ENCODE results near the gene PAK4.

PAK4 gene

DNA sequence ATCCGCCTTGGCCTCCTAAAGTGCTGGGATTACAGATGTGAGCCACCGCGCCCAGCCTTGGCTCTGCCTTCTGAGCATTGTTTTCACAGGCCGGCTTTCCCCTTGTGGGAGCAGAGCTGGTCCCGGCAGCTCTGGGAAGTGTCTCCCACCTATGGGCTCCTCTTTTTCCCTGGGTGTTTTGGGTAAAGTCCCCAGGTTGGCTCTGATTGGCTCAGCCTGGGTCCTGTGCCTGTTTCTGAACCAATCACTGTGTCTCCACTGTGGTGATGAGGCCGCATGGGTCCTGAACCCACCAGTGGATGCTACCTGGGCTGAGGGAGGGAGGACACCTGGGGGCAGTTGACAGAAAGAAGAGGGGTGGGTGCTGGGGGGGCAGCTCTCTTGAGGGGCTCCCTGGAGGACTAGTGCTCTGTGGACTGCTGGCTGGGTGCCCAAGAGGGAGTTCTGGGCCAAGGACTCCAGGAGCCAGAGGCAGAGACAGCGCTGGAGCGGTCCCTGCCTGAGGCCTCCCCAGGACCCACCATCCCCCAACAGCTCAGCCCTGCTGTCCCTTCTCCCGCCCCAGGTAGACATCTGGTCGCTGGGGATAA, 51.6 kb downstream of the PAK4 start:
- H4K20me1 ChIP-seq (ENCODE audit: low read depth, low read length): no peaks in the 10 kb centered on the region
- no peak overlapping the region for H3K4me3 ChIP-seq (ENCODE audit: insufficient read depth, low read length, poor library complexity, severe bottlenecking)
- no peaks in the 10 kb centered on the region for H3K79me2 ChIP-seq (ENCODE audit: insufficient read depth, low read length)
- no peak overlapping the region for H3K4me2 ChIP-seq (ENCODE audit: low read depth, low read length, poor library complexity, severe bottlenecking)
- H3K9ac ChIP-seq (ENCODE audit: low read length): no peak overlapping the region
- TF ChIP-seq, protein P1, sequence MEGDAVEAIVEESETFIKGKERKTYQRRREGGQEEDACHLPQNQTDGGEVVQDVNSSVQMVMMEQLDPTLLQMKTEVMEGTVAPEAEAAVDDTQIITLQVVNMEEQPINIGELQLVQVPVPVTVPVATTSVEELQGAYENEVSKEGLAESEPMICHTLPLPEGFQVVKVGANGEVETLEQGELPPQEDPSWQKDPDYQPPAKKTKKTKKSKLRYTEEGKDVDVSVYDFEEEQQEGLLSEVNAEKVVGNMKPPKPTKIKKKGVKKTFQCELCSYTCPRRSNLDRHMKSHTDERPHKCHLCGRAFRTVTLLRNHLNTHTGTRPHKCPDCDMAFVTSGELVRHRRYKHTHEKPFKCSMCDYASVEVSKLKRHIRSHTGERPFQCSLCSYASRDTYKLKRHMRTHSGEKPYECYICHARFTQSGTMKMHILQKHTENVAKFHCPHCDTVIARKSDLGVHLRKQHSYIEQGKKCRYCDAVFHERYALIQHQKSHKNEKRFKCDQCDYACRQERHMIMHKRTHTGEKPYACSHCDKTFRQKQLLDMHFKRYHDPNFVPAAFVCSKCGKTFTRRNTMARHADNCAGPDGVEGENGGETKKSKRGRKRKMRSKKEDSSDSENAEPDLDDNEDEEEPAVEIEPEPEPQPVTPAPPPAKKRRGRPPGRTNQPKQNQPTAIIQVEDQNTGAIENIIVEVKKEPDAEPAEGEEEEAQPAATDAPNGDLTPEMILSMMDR (IDR thresholded peaks at IDR 0.05; ENCODE audit: insufficient read depth, low read length, poor library complexity, severe bottlenecking): no peak
- no peak for TF ChIP-seq EZH2phosphoT487 (conservative IDR thresholded peaks at IDR 0.05; ENCODE audit: low read length)
- no peak overlapping the region for H3K27ac ChIP-seq (ENCODE audit: low read depth, low read length)
- no peaks in the 10 kb centered on the region for H3K27me3 ChIP-seq (ENCODE audit: low read length)
- no peaks in the 10 kb centered on the region for H3K9me3 ChIP-seq (ENCODE audit: insufficient read depth, low read length)
- H3K36me3 ChIP-seq (ENCODE audit: low read length): no peaks in the 10 kb centered on the region
- H3K9me2 ChIP-seq (replicated peaks; ENCODE audit: insufficient read depth, low read length): no peaks in the 10 kb centered on the region
- H2AFZ ChIP-seq (ENCODE audit: low read depth, low read length, severe bottlenecking): no peak overlapping the region
- H3F3A ChIP-seq (ENCODE audit: insufficient read depth): no peaks in the 10 kb centered on the region

DNA sequence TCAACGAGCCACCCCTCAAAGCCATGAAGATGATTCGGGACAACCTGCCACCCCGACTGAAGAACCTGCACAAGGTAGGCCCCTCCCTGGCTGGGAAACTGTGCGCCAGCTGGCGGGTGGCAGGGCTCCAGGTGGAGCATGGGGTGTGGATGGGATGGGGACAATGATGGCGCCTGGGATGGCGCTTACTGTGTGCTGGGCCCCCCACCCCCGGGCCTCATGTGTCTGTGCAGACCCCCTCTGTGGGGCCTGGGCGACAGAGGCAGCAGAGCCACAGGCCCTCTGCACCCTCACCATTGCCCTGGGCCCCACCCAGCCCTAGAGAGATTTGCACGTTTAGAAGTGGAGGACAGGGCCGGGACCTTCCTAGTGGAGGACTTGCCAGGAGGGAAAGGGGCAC, 52.1 kb downstream of the PAK4 start:
- no peak overlapping the region for H3K4me2 ChIP-seq (ENCODE audit: low read depth, low read length, poor library complexity, severe bottlenecking)

DNA sequence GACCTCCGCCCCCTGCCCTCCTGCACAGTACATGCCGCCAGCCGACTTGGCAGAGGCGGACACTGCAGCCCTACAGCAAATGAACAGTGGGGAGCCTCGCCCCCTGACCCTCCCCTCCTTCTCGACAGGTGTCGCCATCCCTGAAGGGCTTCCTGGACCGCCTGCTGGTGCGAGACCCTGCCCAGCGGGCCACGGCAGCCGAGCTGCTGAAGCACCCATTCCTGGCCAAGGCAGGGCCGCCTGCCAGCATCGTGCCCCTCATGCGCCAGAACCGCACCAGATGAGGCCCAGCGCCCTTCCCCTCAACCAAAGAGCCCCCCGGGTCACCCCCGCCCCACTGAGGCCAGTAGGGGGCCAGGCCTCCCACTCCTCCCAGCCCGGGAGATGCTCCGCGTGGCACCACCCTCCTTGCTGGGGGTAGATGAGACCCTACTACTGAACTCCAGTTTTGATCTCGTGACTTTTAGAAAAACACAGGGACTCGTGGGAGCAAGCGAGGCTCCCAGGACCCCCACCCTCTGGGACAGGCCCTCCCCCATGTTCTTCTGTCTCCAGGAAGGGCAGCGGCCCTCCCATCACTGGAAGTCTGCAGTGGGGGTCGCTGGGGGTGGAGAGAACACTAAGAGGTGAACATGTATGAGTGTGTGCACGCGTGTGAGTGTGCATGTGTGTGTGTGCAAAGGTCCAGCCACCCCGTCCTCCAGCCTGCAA, 52.9 kb downstream of the PAK4 start:
- no peaks in the 10 kb centered on the region for H3K9me3 ChIP-seq (ENCODE audit: insufficient read depth, low read length)
- no peaks in the 10 kb centered on the region for H3K27me3 ChIP-seq (ENCODE audit: low read length)
- H3K27ac ChIP-seq (ENCODE audit: low read depth, low read length): no peak overlapping the region
- H3K4me2 ChIP-seq (ENCODE audit: low read depth, low read length, poor library complexity, severe bottlenecking): no peak overlapping the region
- H3K79me2 ChIP-seq (ENCODE audit: insufficient read depth, low read length): no peaks in the 10 kb centered on the region
- H3F3A ChIP-seq (ENCODE audit: insufficient read depth): no peaks in the 10 kb centered on the region
- no peak overlapping the region for H3K9ac ChIP-seq (ENCODE audit: low read length)
- H3K36me3 ChIP-seq (ENCODE audit: low read length): no peaks in the 10 kb centered on the region
- no peaks in the 10 kb centered on the region for H3K9me2 ChIP-seq (replicated peaks; ENCODE audit: insufficient read depth, low read length)
- no peaks in the 10 kb centered on the region for H4K20me1 ChIP-seq (ENCODE audit: low read depth, low read length)
- no peak overlapping the region for H2AFZ ChIP-seq (ENCODE audit: low read depth, low read length, severe bottlenecking)
- no peak overlapping the region for H3K4me3 ChIP-seq (ENCODE audit: insufficient read depth, low read length, poor library complexity, severe bottlenecking)
- TF ChIP-seq EZH2phosphoT487 (conservative IDR thresholded peaks at IDR 0.05; ENCODE audit: low read length): no peak
- TF ChIP-seq, protein P1 (IDR thresholded peaks at IDR 0.05; ENCODE audit: insufficient read depth, low read length, poor library complexity, severe bottlenecking): no peak

More for the DNA sequence above, 52.1 kb downstream of the PAK4 start:
- Histone ChIP-seq H3K9me3 (ENCODE audit: insufficient read depth, low read length) (no peaks in the 10 kb centered on the region), H3K9ac (ENCODE audit: low read length) (no peak overlapping the region), H2AFZ (ENCODE audit: low read depth, low read length, severe bottlenecking) (no peak overlapping the region), H3K27me3 (ENCODE audit: low read length) (no peaks in the 10 kb centered on the region), H3K27ac (ENCODE audit: low read depth, low read length) (no peak overlapping the region), H3K79me2 (ENCODE audit: insufficient read depth, low read length) (no peaks in the 10 kb centered on the region), H3K4me3 (ENCODE audit: insufficient read depth, low read length, poor library complexity, severe bottlenecking) (no peak overlapping the region), H3K36me3 (ENCODE audit: low read length) (no peaks in the 10 kb centered on the region), H3F3A (ENCODE audit: insufficient read depth) (no peaks in the 10 kb centered on the region), H4K20me1 (ENCODE audit: low read depth, low read length) (no peaks in the 10 kb centered on the region), H3K9me2 (replicated peaks; ENCODE audit: insufficient read depth, low read length) (no peaks in the 10 kb centered on the region)
- TF ChIP-seq, protein P1 (IDR thresholded peaks at IDR 0.05; ENCODE audit: insufficient read depth, low read length, poor library complexity, severe bottlenecking): no peak
- TF ChIP-seq EZH2phosphoT487 (conservative IDR thresholded peaks at IDR 0.05; ENCODE audit: low read length): no peak

Data from SU-DHL-6 (cell line).